CD4-positive, alpha-beta T cell (primary cell): ENCODE results near the gene DNAJC7. TPM values are rescaled to one million over a fixed set of nuclear protein-coding genes. Genes with fewer than 3 reads are reported as not detected.

Source experiments
- ATAC-seq: fragments of 200-7000 bp; cut with Tn5 transposase; one replicate; pipeline ENCODE4 v1.10.0; 2022; ENCODE audit warnings: mild to moderate bottlenecking; ENCODE audit not compliant: poor library complexity
- CTCF ChIA-PET: fragments of 350-600 bp; sonication (Branson Sonifier 250); formaldehyde crosslinking; loops from one replicate; lab custom pipeline; 2021; ENCODE audit warnings: antibody characterized with exemption, inconsistent platforms; lab: Charles Lee
- POLR2A ChIA-PET: fragments of 350-600 bp; sonication (Branson Sonifier 250); formaldehyde crosslinking; loops from one replicate; lab custom pipeline; 2021; ENCODE audit warnings: antibody characterized with exemption, inconsistent platforms; lab: Charles Lee
- DNase-seq, 14 experiments: peaks; one replicate each; pipeline ENCODE4 v3.0.0-alpha.2; 2013 to 2020; ENCODE audit warnings: mixed read lengths in 2 of 14
- H3K27ac ChIP-seq, 2 donors: one replicate each; pipeline versions ENCODE4 v1.5.1 to v1.7.0; 2013; ENCODE audit warnings: low read length in 2 of 2, low read depth in 1 of 2, mild to moderate bottlenecking in 1 of 2
- H3K27me3 ChIP-seq, 2 experiments: 1 replicate in 1 of 2; 2 replicates in 1 of 2; pipeline versions ENCODE4 v1.6.1 to v1.7.0; 2013; ENCODE audit warnings: low read length in 2 of 2, control low read depth in 1 of 2, mild to moderate bottlenecking in 1 of 2, moderate library complexity in 1 of 2; ENCODE audit not compliant: insufficient read depth in 2 of 2, control insufficient read depth in 1 of 2
- H3K36me3 ChIP-seq: one replicate; pipeline ENCODE4 v1.6.1; 2013; ENCODE audit warnings: low read length, control low read depth; ENCODE audit not compliant: insufficient read depth
- H3K4me1 ChIP-seq: one replicate; pipeline ENCODE4 v1.6.1; 2013; ENCODE audit warnings: low read length, control low read depth; ENCODE audit not compliant: insufficient read depth
- H3K4me3 ChIP-seq: one replicate; pipeline ENCODE4 v1.5.1; 2013; ENCODE audit warnings: mild to moderate bottlenecking, low read length, moderate library complexity
- H3K9me3 ChIP-seq, 2 experiments: 1 replicate in 1 of 2; 2 replicates in 1 of 2; pipeline versions ENCODE4 v1.6.1 to v1.7.0; 2013; ENCODE audit warnings: low read length in 2 of 2, mild to moderate bottlenecking in 2 of 2, control low read depth in 1 of 2, moderate library complexity in 1 of 2; ENCODE audit not compliant: control insufficient read depth in 1 of 2, insufficient read depth in 1 of 2
- H3K27ac Mint-ChIP-seq: one replicate; pipeline ENCODE4 v1.8.0; 2020; ENCODE audit warnings: mixed read lengths
- H3K27me3 Mint-ChIP-seq: one replicate; pipeline ENCODE4 v1.8.0; 2021; ENCODE audit warnings: mixed read lengths
- H3K36me3 Mint-ChIP-seq: one replicate; pipeline ENCODE4 v1.8.0; 2021; ENCODE audit warnings: low read depth, mixed read lengths
- H3K4me1 Mint-ChIP-seq: one replicate; pipeline ENCODE4 v1.8.0; 2021; ENCODE audit warnings: low read depth, mixed read lengths
- H3K4me3 Mint-ChIP-seq: one replicate; pipeline ENCODE4 v1.8.0; 2020; ENCODE audit warnings: mild to moderate bottlenecking, mixed read lengths
- H3K9me3 Mint-ChIP-seq: one replicate; pipeline ENCODE4 v1.8.0; 2020; ENCODE audit warnings: mixed read lengths
- CTCF ChIP-seq: fragments of 200-600 bp; IDR thresholded peaks from one replicate; pipeline ENCODE4 v1.8.0; 2022; ENCODE audit warnings: antibody characterized with exemption, mild to moderate bottlenecking
- intact Hi-C, 2 experiments: fragments of 100-400 bp; cut with DNase I in 1 of 2; cut with micrococcal nuclease in 1 of 2; formaldehyde crosslinking; loops; one replicate each; pipeline versions ENCODE4 v1.15.1 to v1.9.0; 2023 to 2025; cut with DNase I, micrococcal nuclease
- total RNA-seq, 174 experiments: library from RNA in 2 of 174; stranded (reverse) in 2 of 174; gene quantifications; one replicate each; pipeline ENCODE4 v1.2.3 and lab custom pipeline; 2021 to 2026

DNAJC7 gene
- total RNA-seq, 2 experiments from 2014 or later: 117 to 140 TPM

GRCh38 chr17:41996855-41997164 lies 20.4 kb downstream of the DNAJC7 start:
- Mint-ChIP-seq H3K36me3 (peaks cover 89% of the 10 kb centered on the region), H3K27me3 (no peaks in the 10 kb centered on the region), H3K9me3 (no peaks in the 10 kb centered on the region), H3K27ac (no peak overlapping the region), H3K4me3 (no peak overlapping the region), H3K4me1 (no peaks in the 10 kb centered on the region)
- no peak for DNase-seq
- Histone ChIP-seq H3K4me1 (no peaks in the 10 kb centered on the region), H3K27me3 (no peaks in the 10 kb centered on the region), H3K4me3 (no peak overlapping the region), H3K36me3 (peaks cover 85% of the 10 kb centered on the region), H3K27ac (no peak overlapping the region), H3K9me3 (no peaks in the 10 kb centered on the region)
- CTCF ChIA-PET: interaction anchor here (0.6 to 1.3 kb wide), 2 partner anchors 8 to 10 kb away, joined by 3 read pairs; no protein-coding TSS in a partner anchor
- intact Hi-C loops: no loop called here
- ATAC-seq: no peak
- no peak for TF ChIP-seq CTCF
- POLR2A ChIA-PET: no interaction called here

- CTCF ChIA-PET: no interaction called here
- Mint-ChIP-seq H3K27ac (no peak overlapping the region), H3K27me3 (no peaks in the 10 kb centered on the region), H3K9me3 (no peaks in the 10 kb centered on the region), H3K36me3 (peaks cover 94% of the 10 kb centered on the region), H3K4me3 (no peak overlapping the region), H3K4me1 (no peaks in the 10 kb centered on the region)
- TF ChIP-seq CTCF: no peak
- ATAC-seq: no peak
- POLR2A ChIA-PET: interaction anchor here (1.2 kb wide), 1 partner anchor 26 kb away, joined by 5 read pairs; the partner anchor contains the start of gene CNP
- intact Hi-C loops: no loop called here
- Histone ChIP-seq H3K27me3 (no peaks in the 10 kb centered on the region), H3K36me3 (peaks cover 89% of the 10 kb centered on the region), H3K9me3 (no peaks in the 10 kb centered on the region), H3K4me3 (no peak overlapping the region), H3K27ac (no peak overlapping the region), H3K4me1 (no peaks in the 10 kb centered on the region)
- DNase-seq: no peak
Measured at GRCh38 chr17:41992576-41992975, 24.7 kb downstream of the DNAJC7 start.

GRCh38 chr17:41989702-41990419 lies 27.4 kb downstream of the DNAJC7 start:
- no peaks in the 10 kb centered on the region for H3K27me3 Mint-ChIP-seq
- intact Hi-C loops: no loop called here
- POLR2A ChIA-PET: no interaction called here

More at GRCh38 chr17:41989702-41990419, 27.4 kb downstream of the DNAJC7 start:
- no peaks in the 10 kb centered on the region for H3K9me3 Mint-ChIP-seq
- no peak for TF ChIP-seq CTCF
- Histone ChIP-seq H3K4me1 (no peaks in the 10 kb centered on the region), H3K27me3 (no peaks in the 10 kb centered on the region), H3K36me3 (peaks cover 87% of the 10 kb centered on the region), H3K27ac (no peak overlapping the region), H3K4me3 (no peak overlapping the region), H3K9me3 (no peaks in the 10 kb centered on the region)
- H3K4me3 Mint-ChIP-seq: no peak overlapping the region
- no peaks in the 10 kb centered on the region for H3K4me1 Mint-ChIP-seq
- CTCF ChIA-PET: interaction anchor here (1.3 kb wide), 1 partner anchor 27 kb away, joined by 3 read pairs; the partner anchor contains the start of gene DNAJC7
- H3K27ac Mint-ChIP-seq: no peak overlapping the region
- ATAC-seq (no peak), DNase-seq (no peak)
- H3K36me3 Mint-ChIP-seq: peaks cover 92% of the 10 kb centered on the region
